H9 (cell line): Measurements from ENCODE around the gene FHIT. TPM values are rescaled to one million over a fixed set of nuclear protein-coding genes. Genes with fewer than 3 reads are reported as not detected.

ENCODE experiments used
- DNase-seq: peaks from one replicate; pipeline ENCODE4 v3.0.0-alpha.2; 2017
- H2AFZ ChIP-seq: one replicate; pipeline ENCODE4 v1.6.1; 2013; ENCODE audit warnings: mild to moderate bottlenecking, low read length, control low read depth, moderate library complexity
- H2AK5ac ChIP-seq: 2 replicates; pipeline ENCODE4 v1.6.1; 2013; ENCODE audit warnings: low read length, control low read depth, mixed read lengths; ENCODE audit not compliant: insufficient read length
- H2BK120ac ChIP-seq: one replicate; pipeline ENCODE4 v1.6.1; 2013; ENCODE audit warnings: low read depth, mild to moderate bottlenecking, low read length, control low read depth, inconsistent platforms; ENCODE audit not compliant: poor library complexity, severe bottlenecking
- H2BK12ac ChIP-seq: 2 replicates; pipeline ENCODE4 v1.6.1; 2013; ENCODE audit warnings: low read length, control low read depth, mixed read lengths, low read depth; ENCODE audit not compliant: insufficient read length
- H2BK15ac ChIP-seq: 2 replicates; pipeline ENCODE4 v1.6.1; 2013; ENCODE audit warnings: low read depth, low read length, control low read depth
- H2BK20ac ChIP-seq: one replicate; pipeline ENCODE4 v1.6.1; 2013; ENCODE audit warnings: low read depth, mild to moderate bottlenecking, low read length, control low read depth, inconsistent platforms; ENCODE audit not compliant: poor library complexity, severe bottlenecking
- H2BK5ac ChIP-seq: 2 replicates; pipeline ENCODE4 v1.6.1; 2013; ENCODE audit warnings: low read length, control low read depth, mixed read lengths; ENCODE audit not compliant: insufficient read length
- H3K14ac ChIP-seq: 2 replicates; pipeline ENCODE4 v1.6.1; 2013; ENCODE audit warnings: low read length, control low read depth; ENCODE audit not compliant: insufficient read depth
- H3K18ac ChIP-seq: 2 replicates; pipeline ENCODE4 v1.6.1; 2013; ENCODE audit warnings: low read depth, mild to moderate bottlenecking, mixed read lengths, low read length, control low read depth; ENCODE audit not compliant: insufficient read length
- H3K23ac ChIP-seq: 2 replicates; pipeline ENCODE4 v1.6.1; 2013; ENCODE audit warnings: low read length, control low read depth, mixed read lengths, low read depth; ENCODE audit not compliant: insufficient read length
- H3K23me2 ChIP-seq: 2 replicates; pipeline ENCODE4 v1.6.1; 2013; ENCODE audit warnings: low read depth, mild to moderate bottlenecking, mixed read lengths, low read length, control low read depth; ENCODE audit not compliant: insufficient read length, poor library complexity, severe bottlenecking
- H3K27ac ChIP-seq: 2 replicates; pipeline ENCODE4 v1.5.1; 2013; ENCODE audit warnings: low read length, control low read depth, mixed read lengths, low read depth; ENCODE audit not compliant: insufficient read length
- H3K27me3 ChIP-seq: 2 replicates; pipeline ENCODE4 v1.6.1; 2013; ENCODE audit warnings: low read length, control low read depth, inconsistent platforms; ENCODE audit not compliant: insufficient read depth
- H3K4ac ChIP-seq: 2 replicates; pipeline ENCODE4 v1.6.1; 2013; ENCODE audit warnings: low read depth, mild to moderate bottlenecking, control low read depth, inconsistent platforms, low read length, moderate library complexity
- H3K4me1 ChIP-seq: 2 replicates; pipeline ENCODE4 v1.6.1; 2013; ENCODE audit warnings: low read length, control low read depth, inconsistent platforms; ENCODE audit not compliant: insufficient read depth
- H3K4me2 ChIP-seq: 2 replicates; pipeline ENCODE4 v1.6.1; 2013; ENCODE audit warnings: low read length, control low read depth, mixed read lengths; ENCODE audit not compliant: insufficient read length, insufficient read depth
- H3K56ac ChIP-seq: 2 replicates; pipeline ENCODE4 v1.6.1; 2013; ENCODE audit warnings: low read depth, mild to moderate bottlenecking, mixed read lengths, low read length, control low read depth; ENCODE audit not compliant: insufficient read length
- H3K79me1 ChIP-seq: 2 replicates; pipeline ENCODE4 v1.6.1; 2013; ENCODE audit warnings: low read depth, mild to moderate bottlenecking, moderate library complexity, low read length, control low read depth, inconsistent platforms; ENCODE audit not compliant: insufficient read depth, poor library complexity, severe bottlenecking
- H3K79me2 ChIP-seq: 2 replicates; pipeline ENCODE4 v1.6.1; 2013; ENCODE audit warnings: low read length, control low read depth, inconsistent platforms; ENCODE audit not compliant: insufficient read depth
- H3K9ac ChIP-seq: 2 replicates; pipeline ENCODE4 v1.6.1; 2013; ENCODE audit warnings: low read length, control low read depth, mixed read lengths; ENCODE audit not compliant: insufficient read length; ENCODE audit errors: extremely low read depth
- H3K9me3 ChIP-seq: one replicate; pipeline ENCODE4 v1.6.1; 2013; ENCODE audit warnings: low read depth, low read length, inconsistent platforms; ENCODE audit not compliant: control insufficient read depth
- H3T11ph ChIP-seq: one replicate; pipeline ENCODE4 v1.6.1; 2013; ENCODE audit warnings: mild to moderate bottlenecking, low read length, control low read depth, inconsistent platforms
- H4K20me1 ChIP-seq: one replicate; pipeline ENCODE4 v1.6.1; 2013; ENCODE audit not compliant: control insufficient read depth, insufficient read length, insufficient read depth
- H4K5ac ChIP-seq: 2 replicates; pipeline ENCODE4 v1.6.1; 2013; ENCODE audit warnings: low read depth, mild to moderate bottlenecking, mixed read lengths, low read length, control low read depth; ENCODE audit not compliant: insufficient read length
- H4K8ac ChIP-seq: replicated peaks from 2 replicates; pipeline ENCODE4 v1.6.1; 2013; ENCODE audit warnings: low read length, control low read depth, mixed read lengths, low read depth; ENCODE audit not compliant: insufficient read length
- H4K91ac ChIP-seq: 2 replicates; pipeline ENCODE4 v1.6.1; 2013; ENCODE audit warnings: low read depth, mild to moderate bottlenecking, moderate library complexity, mixed read lengths, low read length, control low read depth; ENCODE audit not compliant: insufficient read length
- H3K27ac Mint-ChIP-seq, 3 experiments: 2 replicates in 2 of 3; 3 replicates in 1 of 3; pipeline ENCODE4 v1.8.0; 2020 to 2021; ENCODE audit warnings: mixed read lengths in 3 of 3, mild to moderate bottlenecking in 1 of 3, moderate library complexity in 1 of 3
- H3K27me3 Mint-ChIP-seq: 2 replicates; pipeline ENCODE4 v1.8.0; 2021; ENCODE audit warnings: low read depth, mild to moderate bottlenecking, moderate library complexity, mixed read lengths
- H3K36me3 Mint-ChIP-seq, 3 experiments: 2 replicates in 2 of 3; 3 replicates in 1 of 3; pipeline ENCODE4 v1.8.0; 2020 to 2021; ENCODE audit warnings: low read depth in 3 of 3, mixed read lengths in 3 of 3; ENCODE audit not compliant: insufficient read depth in 1 of 3
- H3K4me1 Mint-ChIP-seq, 2 experiments: 2 replicates each; pipeline ENCODE4 v1.8.0; 2020; ENCODE audit warnings: mixed read lengths in 2 of 2
- H3K4me3 Mint-ChIP-seq, 2 experiments: 2 replicates in 1 of 2; 3 replicates in 1 of 2; pipeline ENCODE4 v1.8.0; 2020 to 2021; ENCODE audit warnings: mild to moderate bottlenecking in 2 of 2, mixed read lengths in 2 of 2, moderate library complexity in 1 of 2
- H3K9me3 Mint-ChIP-seq, 2 experiments: 2 replicates in 1 of 2; 3 replicates in 1 of 2; pipeline ENCODE4 v1.8.0; 2020; ENCODE audit warnings: mild to moderate bottlenecking in 2 of 2, mixed read lengths in 2 of 2, moderate library complexity in 1 of 2
- CTCF ChIP-seq: fragments of 200-600 bp; sonication (generic); conservative IDR thresholded peaks from 3 replicates; pipeline ENCODE4 v1.8.0; 2021; ENCODE audit warnings: antibody characterized with exemption, mild to moderate bottlenecking
- WGBS: extraction: QIAGEN DNeasy Blood & Tissue Kit; methylation state at CpG from one replicate; pipeline ENCODE4 v1.1.7; 2013; ENCODE audit warnings: missing lambda C conversion rate, low lambda C conversion rate, mixed read lengths; ENCODE audit not compliant: insufficient read length; ENCODE audit errors: extremely low coverage; 5-methylcytosine and 5-hydroxymethylcytosine counted together
- total RNA-seq: library from RNA; stranded (reverse); gene quantifications from 2 replicates; pipeline ENCODE4 v1.2.1, GENCODE V29; 2021

The FHIT gene
- total RNA-seq, 1 experiment from 2014 or later = 3.0 TPM

GRCh38 chr3:60935709-60936108, 315.5 kb downstream of the FHIT start:
- Mint-ChIP-seq H3K9me3 (no peaks in the 10 kb centered on the region), H3K4me3 (no peak overlapping the region), H3K27ac (no peak overlapping the region), H3K36me3 (no peaks in the 10 kb centered on the region), H3K4me1 (peaks cover 5 to 10% of the 10 kb centered on the region in 2 experiments), H3K27me3 (no peaks in the 10 kb centered on the region)
- Histone ChIP-seq H2AFZ (no peak overlapping the region), H4K91ac (no peak overlapping the region), H2BK15ac (no peak overlapping the region), H2AK5ac (no peak overlapping the region), H3K27ac (no peak overlapping the region), H2BK12ac (no peak overlapping the region), H3K23me2 (no peaks in the 10 kb centered on the region), H3K4me1 (no peaks in the 10 kb centered on the region), H3K56ac (no peak overlapping the region), H3T11ph (no peak overlapping the region), H3K18ac (no peak overlapping the region), H4K8ac (no peak overlapping the region), H3K14ac (no peak overlapping the region), H4K5ac (no peak overlapping the region), H3K9me3 (no peaks in the 10 kb centered on the region), H3K79me2 (no peaks in the 10 kb centered on the region), H3K79me1 (no peaks in the 10 kb centered on the region), H2BK20ac (no peak overlapping the region), H3K23ac (no peak overlapping the region), H3K9ac (no peak overlapping the region), H3K27me3 (no peaks in the 10 kb centered on the region), H4K20me1 (no peaks in the 10 kb centered on the region), H2BK120ac (no peak overlapping the region), H3K4ac (no peak overlapping the region), H2BK5ac (no peak overlapping the region), H3K4me2 (no peak overlapping the region)
- TF ChIP-seq CTCF = no peak
- no peak for DNase-seq
- WGBS = no CpG with 5 or more reads among the region's 3 CpGs
